Measurements from ENCODE around the gene GPR15.

The GPR15 gene

GRCh38 chr3:98531622-98532274 is at the start of gene GPR15:
Gene GPR15 (plus strand): TSS chr3:98531978. CDS start chr3:98532034, 56 bp downstream.
- peak; percentile 98 for FAIRE-seq
- no peak for DNase-seq (ENCODE audit: insufficient read length, low spot score)

- FAIRE-seq (no peak), DNase-seq (ENCODE audit: insufficient read length, low spot score) (no peak)
Measured at GRCh38 chr3:98482717-98483482, 48.9 kb upstream of the GPR15 start.

- no peak for DNase-seq (ENCODE audit: insufficient read length, low spot score)
- FAIRE-seq = no peak
Measured at GRCh38 chr3:98483626-98484025, 48.2 kb upstream of the GPR15 start.

GRCh38 chr3:98497381-98497780 is 34.4 kb upstream of the GPR15 start, which contains the start of gene OR5K2:
Gene OR5K2 (plus strand): TSS chr3:98497681. CDS start chr3:98497681, 0 bp downstream.
- FAIRE-seq (no peak), DNase-seq (ENCODE audit: insufficient read length, low spot score) (no peak)

GRCh38 chr3:98500019-98500418 is 31.8 kb upstream of the GPR15 start:
- FAIRE-seq (peak; percentile 14), DNase-seq (ENCODE audit: insufficient read length, low spot score) (no peak)

- FAIRE-seq = no peak
- no peak for DNase-seq (ENCODE audit: insufficient read length, low spot score)
Measured at GRCh38 chr3:98501270-98501669, 30.5 kb upstream of the GPR15 start.

- FAIRE-seq (no peak), DNase-seq (ENCODE audit: insufficient read length, low spot score) (no peak)
Measured at GRCh38 chr3:98501863-98502576, 29.8 kb upstream of the GPR15 start.

GRCh38 chr3:98504539-98504938 is 27.2 kb upstream of the GPR15 start:
- no peak for FAIRE-seq
- DNase-seq (ENCODE audit: insufficient read length, low spot score) = no peak

GRCh38 chr3:98508582-98508981 is 23.2 kb upstream of the GPR15 start:
- peak; percentile 45 for FAIRE-seq

GRCh38 chr3:98512576-98512975 is 19.2 kb upstream of the GPR15 start:
- peak; percentile 37 for FAIRE-seq
- no peak for DNase-seq (ENCODE audit: insufficient read length, low spot score)

More at GRCh38 chr3:98508582-98508981, 23.2 kb upstream of the GPR15 start:
- no peak for DNase-seq (ENCODE audit: insufficient read length, low spot score)

GRCh38 chr3:98513091-98513511 is 18.7 kb upstream of the GPR15 start:
- no peak for FAIRE-seq
- DNase-seq (ENCODE audit: insufficient read length, low spot score) = no peak

GRCh38 chr3:98513736-98514135 is 18.0 kb upstream of the GPR15 start:
- FAIRE-seq = no peak
- no peak for DNase-seq (ENCODE audit: insufficient read length, low spot score)

GRCh38 chr3:98514948-98515347 is 16.8 kb upstream of the GPR15 start:
- FAIRE-seq (no peak), DNase-seq (ENCODE audit: insufficient read length, low spot score) (no peak)

GRCh38 chr3:98518816-98519215 is 13.0 kb upstream of the GPR15 start:
- no peak for DNase-seq (ENCODE audit: insufficient read length, low spot score)
- peak; percentile 51 for FAIRE-seq

GRCh38 chr3:98519351-98519750 is 12.4 kb upstream of the GPR15 start:
- DNase-seq (ENCODE audit: insufficient read length, low spot score) (no peak), FAIRE-seq (no peak)

- FAIRE-seq = peak; percentile 93
Measured at GRCh38 chr3:98521897-98522543, 9.8 kb upstream of the GPR15 start.

GRCh38 chr3:98522544-98523281 is 9.1 kb upstream of the GPR15 start, which contains the start of gene CLDND1:
Gene CLDND1 (minus strand): TSS chr3:98522902. CDS start chr3:98521424, 1,478 bp downstream.
- peak; percentile 95 for FAIRE-seq
- DNase-seq (ENCODE audit: insufficient read length, low spot score) = peak; percentile 80

More at GRCh38 chr3:98521897-98522543, 9.8 kb upstream of the GPR15 start:
- no peak for DNase-seq (ENCODE audit: insufficient read length, low spot score)

GRCh38 chr3:98525494-98525893 is 6.3 kb upstream of the GPR15 start:
- DNase-seq (ENCODE audit: insufficient read length, low spot score) = no peak
- FAIRE-seq = no peak

GRCh38 chr3:98528474-98529346 is 3.1 kb upstream of the GPR15 start:
- peak; percentile 83 for FAIRE-seq
- no peak for DNase-seq (ENCODE audit: insufficient read length, low spot score)
